Measurements from ENCODE around the gene SNX32. TPM values are rescaled to one million over a fixed set of nuclear protein-coding genes. Genes with fewer than 3 reads are reported as not detected.
A peak's percentile ranks its signal among the peaks of the same experiment; 100 is the strongest.

The SNX32 gene
- total and polyA plus RNA-seq, 2 of the 13 experiments (the other 11 are each of a cell fraction or from before 2014, with no cell fraction given), result 0.09 to 0.34 TPM

DNA sequence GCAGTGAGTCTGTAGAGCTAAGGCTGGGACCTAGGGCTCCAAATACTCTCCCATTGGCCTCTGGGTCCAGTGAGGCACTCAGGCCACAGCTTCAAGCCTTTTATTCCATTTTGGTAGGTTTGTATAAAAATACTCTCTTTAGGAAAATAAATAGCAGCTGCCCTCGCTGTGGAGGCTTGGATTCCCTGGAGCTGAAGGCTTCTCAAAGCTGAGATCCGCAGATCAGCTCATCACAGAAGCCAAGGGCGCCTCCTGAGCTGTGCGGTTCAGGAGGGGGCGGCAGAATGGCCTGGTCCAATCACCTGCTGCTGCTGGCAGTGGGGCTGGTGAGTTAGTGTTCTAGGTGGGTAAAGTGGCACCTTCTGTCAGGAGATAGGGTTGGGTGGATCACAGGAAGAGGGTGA lies 58.4 kb downstream of the SNX32 start (continued):
- TF ChIP-seq SP4 (CRISPR knock-in tag; IDR thresholded peaks at IDR 0.05) (0 out of 2 replicates have a peak, but pooled peaks have one; percentile 33), NR2C2 (CRISPR knock-in tag; IDR thresholded peaks at IDR 0.05; ENCODE audit: borderline replicate concordance) (peak; percentile 13), NKX3-1 (CRISPR knock-in tag; IDR thresholded peaks at IDR 0.05) (peak; percentile 51; the same call in 1 of the 2 replicates), ZMYM2 (CRISPR knock-in tag; IDR thresholded peaks at IDR 0.05) (0 out of 2 replicates have a peak, but pooled peaks have one; percentile 7), NR2F2 (IDR thresholded peaks at IDR 0.05; ENCODE audit: borderline replicate concordance, low read depth) (0 out of 2 replicates have a peak, but pooled peaks have one; percentile 11), ZC3H13 (CRISPR knock-in tag; IDR thresholded peaks at IDR 0.05) (peak; percentile 19; the same call in 1 of the 2 replicates), CBX1 (IDR thresholded peaks at IDR 0.05; ENCODE audit: low read depth) (peak; percentile 0), ZSCAN20 (CRISPR knock-in tag; IDR thresholded peaks at IDR 0.05; ENCODE audit: borderline replicate concordance) (peak; percentile 61; the same call in 1 of the 2 replicates), KLF12 (CRISPR knock-in tag; IDR thresholded peaks at IDR 0.05; ENCODE audit: borderline replicate concordance) (0 out of 2 replicates have a peak, but pooled peaks have one; percentile 5), ZNF556 (CRISPR knock-in tag; IDR thresholded peaks at IDR 0.05; ENCODE audit: borderline replicate concordance) (0 out of 2 replicates have a peak, but pooled peaks have one; percentile 1), SAP130 (CRISPR knock-in tag; IDR thresholded peaks at IDR 0.05; ENCODE audit: low read depth) (0 out of 2 replicates have a peak, but pooled peaks have one; percentile 33), ZNF264 (CRISPR knock-in tag; IDR thresholded peaks at IDR 0.05) (peak; percentile 4; the same call in 1 of the 2 replicates), MED1 (CRISPR knock-in tag; IDR thresholded peaks at IDR 0.05) (0 out of 2 replicates have a peak, but pooled peaks have one; percentile 7)
- TF ChIP-seq, protein P1, sequence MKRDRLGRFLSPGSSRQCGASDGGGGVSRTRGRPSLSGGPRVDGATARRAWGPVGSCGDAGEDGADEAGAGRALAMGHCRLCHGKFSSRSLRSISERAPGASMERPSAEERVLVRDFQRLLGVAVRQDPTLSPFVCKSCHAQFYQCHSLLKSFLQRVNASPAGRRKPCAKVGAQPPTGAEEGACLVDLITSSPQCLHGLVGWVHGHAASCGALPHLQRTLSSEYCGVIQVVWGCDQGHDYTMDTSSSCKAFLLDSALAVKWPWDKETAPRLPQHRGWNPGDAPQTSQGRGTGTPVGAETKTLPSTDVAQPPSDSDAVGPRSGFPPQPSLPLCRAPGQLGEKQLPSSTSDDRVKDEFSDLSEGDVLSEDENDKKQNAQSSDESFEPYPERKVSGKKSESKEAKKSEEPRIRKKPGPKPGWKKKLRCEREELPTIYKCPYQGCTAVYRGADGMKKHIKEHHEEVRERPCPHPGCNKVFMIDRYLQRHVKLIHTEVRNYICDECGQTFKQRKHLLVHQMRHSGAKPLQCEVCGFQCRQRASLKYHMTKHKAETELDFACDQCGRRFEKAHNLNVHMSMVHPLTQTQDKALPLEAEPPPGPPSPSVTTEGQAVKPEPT (CRISPR knock-in tag; IDR thresholded peaks at IDR 0.05; ENCODE audit: low read depth), result 0 out of 2 replicates have a peak, but pooled peaks have one; percentile 17
- TF ChIP-seq, protein P2, sequence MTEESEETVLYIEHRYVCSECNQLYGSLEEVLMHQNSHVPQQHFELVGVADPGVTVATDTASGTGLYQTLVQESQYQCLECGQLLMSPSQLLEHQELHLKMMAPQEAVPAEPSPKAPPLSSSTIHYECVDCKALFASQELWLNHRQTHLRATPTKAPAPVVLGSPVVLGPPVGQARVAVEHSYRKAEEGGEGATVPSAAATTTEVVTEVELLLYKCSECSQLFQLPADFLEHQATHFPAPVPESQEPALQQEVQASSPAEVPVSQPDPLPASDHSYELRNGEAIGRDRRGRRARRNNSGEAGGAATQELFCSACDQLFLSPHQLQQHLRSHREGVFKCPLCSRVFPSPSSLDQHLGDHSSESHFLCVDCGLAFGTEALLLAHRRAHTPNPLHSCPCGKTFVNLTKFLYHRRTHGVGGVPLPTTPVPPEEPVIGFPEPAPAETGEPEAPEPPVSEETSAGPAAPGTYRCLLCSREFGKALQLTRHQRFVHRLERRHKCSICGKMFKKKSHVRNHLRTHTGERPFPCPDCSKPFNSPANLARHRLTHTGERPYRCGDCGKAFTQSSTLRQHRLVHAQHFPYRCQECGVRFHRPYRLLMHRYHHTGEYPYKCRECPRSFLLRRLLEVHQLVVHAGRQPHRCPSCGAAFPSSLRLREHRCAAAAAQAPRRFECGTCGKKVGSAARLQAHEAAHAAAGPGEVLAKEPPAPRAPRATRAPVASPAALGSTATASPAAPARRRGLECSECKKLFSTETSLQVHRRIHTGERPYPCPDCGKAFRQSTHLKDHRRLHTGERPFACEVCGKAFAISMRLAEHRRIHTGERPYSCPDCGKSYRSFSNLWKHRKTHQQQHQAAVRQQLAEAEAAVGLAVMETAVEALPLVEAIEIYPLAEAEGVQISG (CRISPR knock-in tag; IDR thresholded peaks at IDR 0.05), result 0 out of 2 replicates have a peak, but pooled peaks have one; percentile 1
- TF ChIP-seq, protein P3, sequence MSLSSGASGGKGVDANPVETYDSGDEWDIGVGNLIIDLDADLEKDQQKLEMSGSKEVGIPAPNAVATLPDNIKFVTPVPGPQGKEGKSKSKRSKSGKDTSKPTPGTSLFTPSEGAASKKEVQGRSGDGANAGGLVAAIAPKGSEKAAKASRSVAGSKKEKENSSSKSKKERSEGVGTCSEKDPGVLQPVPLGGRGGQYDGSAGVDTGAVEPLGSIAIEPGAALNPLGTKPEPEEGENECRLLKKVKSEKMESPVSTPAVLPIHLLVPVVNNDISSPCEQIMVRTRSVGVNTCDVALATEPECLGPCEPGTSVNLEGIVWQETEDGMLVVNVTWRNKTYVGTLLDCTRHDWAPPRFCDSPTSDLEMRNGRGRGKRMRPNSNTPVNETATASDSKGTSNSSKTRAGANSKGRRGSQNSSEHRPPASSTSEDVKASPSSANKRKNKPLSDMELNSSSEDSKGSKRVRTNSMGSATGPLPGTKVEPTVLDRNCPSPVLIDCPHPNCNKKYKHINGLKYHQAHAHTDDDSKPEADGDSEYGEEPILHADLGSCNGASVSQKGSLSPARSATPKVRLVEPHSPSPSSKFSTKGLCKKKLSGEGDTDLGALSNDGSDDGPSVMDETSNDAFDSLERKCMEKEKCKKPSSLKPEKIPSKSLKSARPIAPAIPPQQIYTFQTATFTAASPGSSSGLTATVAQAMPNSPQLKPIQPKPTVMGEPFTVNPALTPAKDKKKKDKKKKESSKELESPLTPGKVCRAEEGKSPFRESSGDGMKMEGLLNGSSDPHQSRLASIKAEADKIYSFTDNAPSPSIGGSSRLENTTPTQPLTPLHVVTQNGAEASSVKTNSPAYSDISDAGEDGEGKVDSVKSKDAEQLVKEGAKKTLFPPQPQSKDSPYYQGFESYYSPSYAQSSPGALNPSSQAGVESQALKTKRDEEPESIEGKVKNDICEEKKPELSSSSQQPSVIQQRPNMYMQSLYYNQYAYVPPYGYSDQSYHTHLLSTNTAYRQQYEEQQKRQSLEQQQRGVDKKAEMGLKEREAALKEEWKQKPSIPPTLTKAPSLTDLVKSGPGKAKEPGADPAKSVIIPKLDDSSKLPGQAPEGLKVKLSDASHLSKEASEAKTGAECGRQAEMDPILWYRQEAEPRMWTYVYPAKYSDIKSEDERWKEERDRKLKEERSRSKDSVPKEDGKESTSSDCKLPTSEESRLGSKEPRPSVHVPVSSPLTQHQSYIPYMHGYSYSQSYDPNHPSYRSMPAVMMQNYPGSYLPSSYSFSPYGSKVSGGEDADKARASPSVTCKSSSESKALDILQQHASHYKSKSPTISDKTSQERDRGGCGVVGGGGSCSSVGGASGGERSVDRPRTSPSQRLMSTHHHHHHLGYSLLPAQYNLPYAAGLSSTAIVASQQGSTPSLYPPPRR (CRISPR knock-in tag; IDR thresholded peaks at IDR 0.05; ENCODE audit: borderline replicate concordance), result 0 out of 2 replicates have a peak, but pooled peaks have one; percentile 15
- TF ChIP-seq, protein P4, sequence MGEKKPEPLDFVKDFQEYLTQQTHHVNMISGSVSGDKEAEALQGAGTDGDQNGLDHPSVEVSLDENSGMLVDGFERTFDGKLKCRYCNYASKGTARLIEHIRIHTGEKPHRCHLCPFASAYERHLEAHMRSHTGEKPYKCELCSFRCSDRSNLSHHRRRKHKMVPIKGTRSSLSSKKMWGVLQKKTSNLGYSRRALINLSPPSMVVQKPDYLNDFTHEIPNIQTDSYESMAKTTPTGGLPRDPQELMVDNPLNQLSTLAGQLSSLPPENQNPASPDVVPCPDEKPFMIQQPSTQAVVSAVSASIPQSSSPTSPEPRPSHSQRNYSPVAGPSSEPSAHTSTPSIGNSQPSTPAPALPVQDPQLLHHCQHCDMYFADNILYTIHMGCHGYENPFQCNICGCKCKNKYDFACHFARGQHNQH (CRISPR knock-in tag; IDR thresholded peaks at IDR 0.05), result 0 out of 2 replicates have a peak, but pooled peaks have one; percentile 13
